ENCODE results near the gene MCFD2.

- TF ChIP-seq CTCF (IDR thresholded peaks at IDR 0.05; ENCODE audit: insufficient read depth, low read depth, low read length) (no peak), EZH2 (IDR thresholded peaks at IDR 0.05; ENCODE audit: insufficient read depth, low read length) (no peak)
Measured at GRCh38 chr2:46857871-46858701, 57.5 kb downstream of the MCFD2 start.

Measured in astrocyte (in vitro differentiated cells and primary cell).